Body of pancreas (tissue), 4 donors: ENCODE data around the gene RPL14.

Experiments
- POLR2A ChIP-seq, 3 donors: fragments of 450-650 bp; IDR thresholded peaks; one replicate each; pipeline ENCODE4 v1.6.1; 2016; ENCODE audit warnings: antibody characterized with exemption in 3 of 3, mild to moderate bottlenecking in 2 of 3
- TF ChIP-seq, protein P1 (sequence below), 7 experiments: fragments of 450-650 bp in 4 of 7; fragments of 200-600 bp in 3 of 7; sonication (generic) in 3 of 7; IDR thresholded peaks; one replicate each; pipeline ENCODE4 v1.5.1; 2016 to 2019; ENCODE audit warnings: antibody characterized with exemption in 7 of 7

DNA sequence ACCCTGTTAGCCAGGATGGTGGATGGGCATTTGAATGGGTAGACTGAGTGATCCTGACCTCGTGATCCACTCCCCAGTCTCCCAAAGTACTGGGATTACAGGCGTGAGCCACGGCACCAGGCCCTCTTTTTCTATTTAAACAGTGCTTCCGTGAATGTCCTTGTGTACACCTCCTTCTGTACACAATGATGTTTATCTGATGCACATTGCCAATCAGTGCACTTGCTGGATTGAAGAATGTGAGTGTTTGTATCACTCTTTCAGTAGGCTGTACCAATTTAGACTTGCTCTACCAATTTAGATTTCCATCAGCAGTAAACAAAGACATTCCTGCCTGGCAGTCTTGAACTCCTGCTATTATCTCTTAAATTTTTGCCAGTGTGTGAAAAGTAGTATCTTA is 10.9 kb downstream of the RPL14 start:
- TF ChIP-seq POLR2A (IDR thresholded peaks at IDR 0.05), result no peak
- TF ChIP-seq, protein P1, sequence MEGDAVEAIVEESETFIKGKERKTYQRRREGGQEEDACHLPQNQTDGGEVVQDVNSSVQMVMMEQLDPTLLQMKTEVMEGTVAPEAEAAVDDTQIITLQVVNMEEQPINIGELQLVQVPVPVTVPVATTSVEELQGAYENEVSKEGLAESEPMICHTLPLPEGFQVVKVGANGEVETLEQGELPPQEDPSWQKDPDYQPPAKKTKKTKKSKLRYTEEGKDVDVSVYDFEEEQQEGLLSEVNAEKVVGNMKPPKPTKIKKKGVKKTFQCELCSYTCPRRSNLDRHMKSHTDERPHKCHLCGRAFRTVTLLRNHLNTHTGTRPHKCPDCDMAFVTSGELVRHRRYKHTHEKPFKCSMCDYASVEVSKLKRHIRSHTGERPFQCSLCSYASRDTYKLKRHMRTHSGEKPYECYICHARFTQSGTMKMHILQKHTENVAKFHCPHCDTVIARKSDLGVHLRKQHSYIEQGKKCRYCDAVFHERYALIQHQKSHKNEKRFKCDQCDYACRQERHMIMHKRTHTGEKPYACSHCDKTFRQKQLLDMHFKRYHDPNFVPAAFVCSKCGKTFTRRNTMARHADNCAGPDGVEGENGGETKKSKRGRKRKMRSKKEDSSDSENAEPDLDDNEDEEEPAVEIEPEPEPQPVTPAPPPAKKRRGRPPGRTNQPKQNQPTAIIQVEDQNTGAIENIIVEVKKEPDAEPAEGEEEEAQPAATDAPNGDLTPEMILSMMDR (IDR thresholded peaks at IDR 0.05), result no peak
